ENCODE results near the gene NKX2-8.
"Not testable (repeated sequence)": the region's sequence is repeated elsewhere in the genome, so short reads cannot be mapped to it uniquely, and the experiment has no call there.

DNA sequence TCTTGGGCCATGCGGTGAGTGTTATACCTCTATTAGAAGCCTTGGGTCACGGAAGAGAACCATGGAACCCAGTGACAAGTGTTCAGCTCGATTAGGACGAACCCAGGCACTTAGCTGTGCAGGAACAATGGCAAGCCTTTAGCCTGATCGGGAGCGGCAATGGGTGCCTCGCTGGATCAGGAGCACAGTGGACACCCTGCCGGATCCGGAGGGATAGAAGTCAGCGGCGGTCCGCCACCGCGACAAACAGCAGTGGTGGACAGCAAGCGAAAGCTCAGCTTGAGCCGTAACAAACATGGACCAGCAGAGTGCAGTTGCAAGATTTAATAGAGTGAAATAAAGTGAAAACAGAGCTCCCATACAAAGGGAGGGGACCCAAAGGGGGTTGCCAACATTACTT lies 38.1 kb downstream of the NKX2-8 start:
- TF ChIP-seq POLR2A (IDR thresholded peaks at IDR 0.05; ENCODE audit: low read length); GATA1 (IDR thresholded peaks at IDR 0.05; ENCODE audit: low read depth, low read length): not testable (repeated sequence)
